Measurements from ENCODE around the gene ADD1.
"Not testable (repeated sequence)": the region's sequence is repeated elsewhere in the genome, so short reads cannot be mapped to it uniquely, and the experiment has no call there.

ADD1 gene

DNA sequence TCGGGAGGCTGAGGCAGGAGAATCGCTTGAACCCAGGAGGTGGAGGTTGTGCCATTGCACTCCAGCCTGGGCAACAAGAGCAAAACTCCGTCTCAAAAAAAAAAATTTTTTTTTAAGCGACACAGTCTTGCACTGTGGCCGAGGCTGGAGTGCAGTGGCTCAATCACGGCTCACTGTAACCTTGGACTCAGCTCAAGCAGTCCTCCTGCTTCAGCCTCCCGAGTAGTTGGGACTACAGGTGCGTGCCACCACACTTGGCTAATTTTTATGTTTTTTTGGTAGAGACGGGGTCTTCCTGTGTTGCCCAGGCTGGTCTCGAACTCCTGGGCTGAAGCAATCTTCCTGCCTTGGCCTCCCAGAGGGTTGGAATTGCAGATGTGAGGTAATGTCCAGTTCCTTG is 94.8 kb downstream of the ADD1 start:
- H3K4me3 ChIP-seq (ENCODE audit: low read depth, low read length); DNase-seq (ENCODE audit: low read depth): not testable (repeated sequence)

DNA sequence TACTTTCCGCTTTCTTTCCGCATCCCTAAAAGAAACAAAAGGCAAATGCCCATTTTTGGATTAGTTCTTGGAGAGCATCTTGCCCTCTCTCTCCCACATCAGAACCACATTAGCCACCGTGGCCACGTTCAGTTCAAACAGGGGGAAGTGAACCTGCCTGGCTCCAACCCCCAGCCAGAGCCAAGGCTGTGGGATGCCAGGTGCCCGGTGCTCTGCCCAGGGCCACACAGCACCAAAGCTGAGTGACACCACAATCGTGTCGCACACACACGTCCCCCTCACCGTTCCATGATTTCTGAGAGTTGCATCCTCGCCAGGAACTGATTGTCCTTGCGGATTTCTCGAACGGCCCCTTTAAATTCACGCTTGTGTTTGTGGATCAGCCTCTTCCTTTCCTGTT is 95.3 kb downstream of the ADD1 start:
- DNase-seq (ENCODE audit: low read depth): no peak
- H3K4me3 ChIP-seq (ENCODE audit: low read depth, low read length): no peak overlapping the region

DNA sequence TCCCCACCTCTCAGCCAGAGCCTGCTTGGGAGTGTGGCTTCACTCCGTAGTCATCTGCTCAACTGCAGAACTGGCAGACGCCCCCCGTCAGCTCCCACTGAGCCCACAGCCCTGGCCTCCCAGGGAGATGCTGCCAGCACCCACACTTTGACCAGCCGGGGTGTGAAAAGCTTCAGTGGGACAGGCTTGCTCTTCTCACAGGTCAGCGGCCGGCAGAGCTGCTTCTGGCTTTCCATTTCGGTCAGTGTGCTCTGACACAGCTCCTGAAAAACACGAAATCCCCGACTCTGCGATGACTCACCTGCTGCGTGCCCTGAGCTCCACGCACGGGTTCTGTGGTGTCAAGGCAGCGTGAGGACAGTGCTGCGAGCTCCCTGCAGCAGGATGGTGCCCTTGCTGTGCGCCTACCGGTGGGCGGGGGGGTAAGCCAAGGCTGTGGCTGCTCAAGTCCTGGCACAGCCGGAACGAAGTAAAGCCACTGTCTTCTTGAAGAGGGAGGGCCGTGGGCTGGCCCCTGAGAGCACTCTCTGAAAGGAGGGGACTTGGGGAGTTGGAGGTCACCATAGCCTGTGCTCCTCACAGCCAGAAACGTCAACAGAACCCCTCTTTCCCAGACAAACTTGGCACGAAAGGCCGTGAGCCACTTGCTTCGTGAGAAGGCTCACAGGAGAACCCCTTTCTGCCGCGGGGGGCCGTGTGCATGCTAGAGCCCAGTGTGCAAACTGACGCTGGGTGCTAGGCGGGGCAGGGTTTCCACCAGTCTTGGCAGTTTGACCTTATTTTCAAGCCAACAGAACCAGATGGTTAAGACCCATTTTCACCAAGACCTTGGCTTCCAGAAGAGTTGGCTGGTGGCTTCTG is 96.0 kb downstream of the ADD1 start:
- no peak for DNase-seq (ENCODE audit: low read depth)
- no peak overlapping the region for H3K4me3 ChIP-seq (ENCODE audit: low read depth, low read length)

DNA sequence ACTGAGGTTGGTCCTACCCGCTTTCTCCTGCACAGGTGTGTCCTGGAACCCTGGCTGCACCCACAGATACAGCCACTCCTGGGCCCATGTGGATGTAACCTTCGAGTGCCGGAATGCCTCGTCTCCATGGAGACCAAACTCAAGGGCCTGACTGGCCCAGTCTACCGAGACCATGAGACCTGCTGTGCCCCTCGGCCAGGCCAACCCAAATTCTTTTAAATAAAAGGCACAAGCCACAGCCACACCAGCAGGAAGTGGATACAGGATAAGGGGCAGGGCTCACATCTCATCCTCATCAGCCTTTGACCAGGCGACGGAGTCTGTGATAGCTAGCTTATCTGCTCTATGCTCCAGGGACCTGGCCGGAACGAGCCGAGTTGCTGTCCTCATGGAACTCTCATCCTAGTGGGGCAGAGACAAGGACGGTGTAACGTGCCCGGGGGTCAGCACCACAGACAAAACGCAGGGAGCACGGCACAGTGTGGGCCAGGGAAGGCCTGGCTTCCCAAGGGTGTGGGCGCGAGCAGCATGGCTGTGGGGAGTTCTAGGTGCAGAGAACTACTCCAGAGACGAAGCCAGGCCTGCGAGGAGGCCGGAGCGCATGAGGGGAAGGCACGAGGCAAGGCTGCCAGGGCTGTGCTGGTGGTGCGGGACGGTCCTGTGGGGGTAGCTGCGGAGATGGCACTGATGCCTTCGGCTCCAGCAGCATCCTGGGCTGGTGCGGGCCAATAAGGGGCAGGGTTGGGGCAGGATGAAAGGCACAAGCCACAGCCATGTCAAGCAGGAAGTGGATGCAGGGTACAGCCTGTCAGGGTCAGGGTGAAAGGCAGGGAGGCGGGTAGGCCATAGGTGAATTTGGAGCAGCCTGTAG is 96.9 kb downstream of the ADD1 start:
- DNase-seq (ENCODE audit: low read depth): no peak
- no peak overlapping the region for H3K4me3 ChIP-seq (ENCODE audit: low read depth, low read length)

DNA sequence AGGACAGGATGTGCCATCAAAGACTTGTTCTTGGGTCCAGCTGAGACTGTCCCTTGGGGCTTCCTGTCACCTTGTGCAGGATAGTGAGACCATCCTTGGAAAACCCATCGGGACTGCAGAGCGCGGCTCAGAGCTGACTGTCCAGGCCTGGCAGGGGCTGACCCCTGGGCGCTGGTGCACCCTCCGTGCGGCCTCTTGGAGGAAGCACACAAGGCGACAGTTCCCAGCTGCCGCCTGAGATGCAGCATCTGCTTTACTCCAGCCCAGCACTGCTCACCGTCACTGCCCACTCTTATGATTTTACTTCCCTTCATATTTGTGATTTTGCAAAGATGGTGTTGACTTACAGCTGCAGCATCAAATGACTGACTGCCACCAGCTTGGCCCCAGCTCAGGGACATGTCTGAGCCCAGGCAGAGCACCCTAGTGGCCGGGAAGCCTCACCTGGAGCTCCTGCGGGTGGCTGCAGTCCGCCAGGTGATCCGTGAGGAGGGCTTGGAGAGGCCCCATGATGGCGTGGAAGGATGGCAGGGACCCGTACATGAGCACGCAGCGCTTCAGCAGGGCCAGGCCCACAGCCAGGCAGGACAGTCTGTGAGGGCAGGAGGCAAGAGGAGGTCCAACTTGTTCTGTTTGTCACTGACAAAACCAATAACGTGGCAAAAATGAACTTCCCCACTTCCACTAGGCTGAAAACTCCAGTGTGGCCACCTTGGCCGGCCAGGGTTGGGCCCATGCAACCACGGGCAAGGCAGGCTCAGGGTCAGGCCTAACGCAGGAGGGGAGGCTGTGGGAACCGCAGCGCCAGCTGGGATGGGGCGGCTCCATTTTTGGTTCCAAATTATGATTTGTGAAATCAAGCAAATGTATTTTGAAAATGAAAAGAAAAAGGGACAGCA is 97.7 kb downstream of the ADD1 start:
- DNase-seq (ENCODE audit: low read depth): no peak
- H3K4me3 ChIP-seq (ENCODE audit: low read depth, low read length): no peak overlapping the region

DNA sequence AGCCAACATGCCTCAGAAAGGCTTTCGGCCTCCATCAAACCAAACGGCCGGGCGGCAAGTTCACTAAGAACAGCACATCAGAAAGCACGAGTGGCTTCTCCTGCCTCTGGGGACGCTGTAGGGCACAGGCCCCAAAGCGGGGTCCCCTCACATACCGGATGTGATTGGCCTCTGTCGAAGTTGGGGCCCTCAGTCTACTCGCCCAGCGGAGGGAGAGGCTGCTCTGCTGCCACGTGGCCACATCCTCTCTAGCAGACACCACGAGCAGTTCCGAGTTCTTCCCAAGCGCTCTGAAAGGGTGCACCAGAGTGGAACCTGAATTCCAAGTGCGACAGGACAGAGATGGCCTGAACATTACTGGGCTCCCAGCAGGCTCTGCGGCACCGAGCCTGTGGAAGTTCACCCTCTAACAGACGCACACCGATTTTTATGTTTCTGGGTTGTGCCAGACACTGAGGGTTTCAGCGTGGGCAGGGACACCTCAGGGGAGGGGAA is 98.4 kb downstream of the ADD1 start:
- H3K4me3 ChIP-seq (ENCODE audit: low read depth, low read length): no peak overlapping the region
- DNase-seq (ENCODE audit: low read depth): no peak

DNA sequence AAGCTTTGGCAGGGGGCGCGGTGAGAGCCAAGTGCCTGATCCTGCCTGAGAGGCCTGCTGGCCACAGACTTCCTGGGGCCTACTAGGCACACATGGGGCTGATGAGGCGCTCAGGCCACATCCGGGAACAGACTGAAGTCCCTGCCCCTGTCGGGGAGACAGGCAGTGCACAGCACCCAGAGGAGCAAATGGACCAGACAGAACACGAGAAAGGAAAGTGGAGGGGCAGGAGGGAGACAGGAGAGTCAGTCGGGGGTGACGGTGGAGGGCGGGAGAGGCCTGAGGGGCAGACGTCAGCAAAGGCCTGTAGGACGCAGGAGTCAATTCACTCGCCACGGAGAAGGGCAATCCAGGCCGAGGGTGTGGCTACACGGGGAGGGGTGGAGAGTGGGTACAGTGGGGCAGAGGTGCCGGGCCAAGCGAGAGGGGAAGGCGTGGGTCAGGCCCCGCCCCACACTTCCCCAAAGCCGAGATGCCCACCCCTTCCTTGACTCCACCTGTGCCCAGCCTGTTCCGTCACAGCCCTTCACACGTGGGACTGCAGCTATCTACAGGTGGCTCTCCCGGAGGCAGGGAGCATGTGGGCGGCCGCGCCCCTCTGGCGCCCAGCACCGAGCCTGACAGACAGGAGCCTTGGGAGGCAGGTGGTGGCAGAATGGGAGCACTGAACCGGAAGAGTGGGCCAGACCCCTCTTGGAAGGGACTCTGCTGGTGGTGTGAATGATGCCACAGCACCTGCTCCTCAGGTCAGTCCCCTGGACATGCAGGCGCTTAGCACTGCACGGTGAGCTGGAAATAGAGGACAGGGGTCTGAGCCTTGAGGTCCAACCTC is 99.1 kb downstream of the ADD1 start:
- no peak overlapping the region for H3K4me3 ChIP-seq (ENCODE audit: low read depth, low read length)
- no peak for DNase-seq (ENCODE audit: low read depth)

DNA sequence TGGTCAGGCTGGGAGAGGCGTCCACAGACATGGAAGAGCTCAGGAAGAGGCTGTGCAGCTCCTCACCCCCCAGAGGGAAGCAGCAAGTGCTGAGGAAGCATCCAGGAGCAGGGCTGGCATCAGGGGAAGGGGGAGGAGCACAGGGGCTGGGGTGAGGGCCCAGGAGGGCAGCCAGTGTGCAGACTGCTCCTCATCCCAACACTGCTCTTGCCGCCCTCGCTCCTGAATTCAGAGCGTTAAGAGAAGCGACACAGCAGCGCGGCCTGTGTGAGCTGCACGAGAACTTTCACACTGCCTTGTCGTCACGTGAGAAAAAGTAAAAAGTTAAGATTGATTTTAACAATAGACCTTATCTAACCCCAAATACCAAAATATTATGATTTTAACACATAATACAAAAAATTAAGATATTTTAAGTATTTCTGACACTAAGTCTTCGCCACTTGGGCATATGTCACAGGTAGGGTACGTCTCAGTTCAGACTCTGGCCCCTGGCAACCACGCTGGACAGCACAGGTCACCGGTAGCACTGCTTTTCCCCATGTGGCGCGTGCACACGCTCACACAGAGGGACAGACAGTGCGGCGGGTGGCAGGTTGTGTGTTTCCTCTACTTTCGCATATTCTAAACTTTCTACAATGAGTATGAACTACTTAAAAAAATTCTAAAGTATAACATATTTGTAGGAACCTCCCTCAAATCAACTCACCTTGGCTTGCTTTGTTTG is 99.9 kb downstream of the ADD1 start:
- no peak for DNase-seq (ENCODE audit: low read depth)
- no peak overlapping the region for H3K4me3 ChIP-seq (ENCODE audit: low read depth, low read length)

DNA sequence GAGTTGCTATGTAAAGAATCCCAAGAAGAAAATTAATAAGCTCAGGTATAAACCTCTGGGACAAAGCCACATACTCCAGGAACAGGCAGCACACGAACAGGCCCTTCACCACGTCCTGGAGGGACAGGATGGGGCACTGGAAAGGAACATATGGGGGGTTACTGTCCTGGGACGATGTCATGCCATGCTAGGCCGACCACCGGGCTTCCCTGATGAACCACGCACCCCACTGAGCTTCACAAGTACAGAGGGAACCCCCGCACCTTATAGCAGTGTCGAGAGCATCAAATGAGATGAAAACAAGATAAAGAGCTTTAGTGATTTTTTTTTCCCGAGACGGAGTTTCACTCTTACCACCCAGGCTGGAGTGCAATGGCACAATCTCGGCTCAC is 100.4 kb downstream of the ADD1 start:
- H3K4me3 ChIP-seq (ENCODE audit: low read depth, low read length): no peak overlapping the region
- no peak for DNase-seq (ENCODE audit: low read depth)

DNA sequence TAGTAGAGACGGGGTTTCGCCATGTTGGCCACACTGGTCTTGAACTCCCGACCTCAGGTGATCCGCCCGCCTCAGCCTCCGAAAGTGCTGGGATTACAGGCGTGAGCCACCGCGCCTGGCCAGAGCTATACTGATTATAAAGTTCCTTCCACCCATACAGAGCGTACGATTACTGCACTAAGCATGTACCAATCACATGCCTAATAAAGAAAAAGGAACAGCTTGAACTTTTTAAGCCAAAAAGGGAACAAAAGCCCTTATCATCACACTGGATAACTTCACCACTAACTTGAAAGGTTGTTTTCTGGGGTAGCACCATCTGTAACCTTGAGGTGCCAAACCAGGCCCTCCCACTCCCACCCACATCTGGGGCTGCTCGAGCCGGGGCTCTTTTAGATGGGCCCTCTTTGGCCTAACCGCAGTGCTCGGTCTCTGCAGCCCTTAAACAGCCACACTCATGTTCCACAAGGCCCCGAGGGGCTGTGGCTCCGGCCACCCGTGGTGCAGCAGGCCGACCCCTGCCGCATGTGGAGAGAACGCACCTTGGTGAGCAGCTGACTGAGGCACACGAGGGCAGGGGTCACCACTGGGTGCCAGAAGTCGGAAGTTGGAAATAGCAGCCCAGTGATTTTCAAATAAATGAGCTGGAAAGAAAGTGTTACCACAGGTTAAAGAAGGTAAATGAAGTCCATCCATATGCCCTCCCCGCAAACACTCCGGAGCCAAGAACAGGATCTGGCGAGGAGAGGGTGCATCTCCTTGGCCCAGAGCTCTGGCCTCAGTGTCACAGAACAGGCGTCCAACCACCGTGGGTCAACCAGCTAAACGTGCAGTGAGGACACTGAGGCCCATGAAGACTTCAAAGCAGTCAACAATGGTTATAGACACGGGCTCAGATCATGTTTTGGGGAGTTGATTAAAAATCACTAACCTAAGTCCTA is 101.2 kb downstream of the ADD1 start:
- no peak for DNase-seq (ENCODE audit: low read depth)
- H3K4me3 ChIP-seq (ENCODE audit: low read depth, low read length): no peak overlapping the region

DNA sequence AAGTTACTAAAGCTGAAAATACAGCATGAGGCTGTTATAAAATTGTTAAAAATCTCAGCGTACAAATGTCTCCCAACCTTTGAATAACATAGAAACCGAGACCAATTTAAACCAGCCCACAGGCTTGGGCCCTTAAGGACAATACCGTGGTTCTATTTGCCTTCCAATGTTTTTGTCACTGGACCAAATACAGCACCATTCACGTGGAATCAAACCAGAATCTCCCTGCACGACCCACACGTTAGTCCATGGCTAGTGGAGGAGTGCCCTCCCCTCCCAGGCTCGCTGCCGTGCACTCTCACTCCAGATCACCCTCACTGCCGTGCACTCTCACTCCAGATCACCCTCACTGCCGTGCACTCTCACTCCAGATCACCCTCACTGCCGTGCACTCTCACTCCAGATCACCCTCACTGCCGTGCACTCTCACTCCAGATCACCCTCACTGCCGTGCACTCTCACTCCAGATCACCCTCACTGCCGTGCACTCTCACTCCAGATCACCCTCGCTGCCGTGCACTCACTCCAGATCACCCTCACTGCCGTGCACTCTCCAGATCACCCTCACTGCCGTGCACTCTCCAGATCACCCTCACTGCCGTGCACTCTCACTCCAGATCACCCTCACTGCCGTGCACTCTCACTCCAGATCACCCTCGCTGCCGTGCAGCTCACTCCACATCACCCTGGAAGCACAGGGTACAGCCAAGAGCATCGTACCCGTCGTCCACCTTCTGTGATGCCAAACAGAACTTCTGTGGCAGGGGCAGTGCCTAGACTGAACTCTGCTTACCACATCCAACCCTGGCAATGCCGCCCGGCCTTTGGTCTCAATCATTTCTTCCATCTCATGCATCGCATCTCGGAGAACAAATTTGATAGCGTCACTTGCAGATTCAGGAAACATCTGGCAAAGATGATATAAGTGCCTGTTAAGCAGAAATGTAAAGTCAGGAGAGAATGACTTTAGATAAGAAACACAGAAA is 102.3 kb downstream of the ADD1 start:
- DNase-seq (ENCODE audit: low read depth): not testable (repeated sequence)

DNA sequence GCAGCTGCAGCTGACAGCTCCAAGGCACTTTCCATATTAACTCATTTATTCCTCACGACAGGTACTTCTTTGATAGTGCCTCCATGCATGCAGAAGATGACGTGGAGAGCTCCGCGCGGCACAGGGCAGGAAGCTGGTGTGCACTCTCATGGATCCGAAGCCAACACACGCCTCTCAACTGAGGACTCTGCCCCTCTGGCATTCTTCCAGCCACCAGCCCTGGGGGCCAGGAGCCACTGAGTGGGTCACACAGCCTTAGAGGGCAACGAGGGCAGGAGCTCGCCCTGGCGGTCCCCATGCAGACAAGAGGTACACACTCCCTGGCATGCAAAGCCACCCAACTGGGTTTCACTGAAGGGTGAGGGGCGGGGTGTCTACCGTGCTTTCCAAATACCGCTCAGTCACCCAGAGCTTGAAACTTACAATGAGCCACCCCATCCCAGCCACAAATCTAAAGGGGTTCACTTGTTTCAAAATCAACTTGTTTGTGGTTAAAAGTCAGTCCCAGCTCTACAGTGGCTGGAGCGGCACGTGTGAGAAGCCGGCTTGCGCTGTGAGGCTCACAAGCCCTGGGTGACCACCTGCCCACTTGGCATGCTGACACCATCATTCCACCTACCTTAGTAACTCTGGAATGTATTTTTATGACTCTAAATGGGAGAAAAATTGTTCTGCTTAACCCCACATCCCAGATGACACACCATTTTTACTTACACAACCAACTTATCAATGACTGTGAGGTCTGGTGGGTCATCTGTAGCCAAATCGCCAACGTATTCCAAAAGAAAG is 103.4 kb downstream of the ADD1 start:
- no peak for DNase-seq (ENCODE audit: low read depth)
- H3K4me3 ChIP-seq (ENCODE audit: low read depth, low read length): no peak overlapping the region

More for the DNA sequence above, 102.3 kb downstream of the ADD1 start:
- H3K4me3 ChIP-seq (ENCODE audit: low read depth, low read length): not testable (repeated sequence)

DNA sequence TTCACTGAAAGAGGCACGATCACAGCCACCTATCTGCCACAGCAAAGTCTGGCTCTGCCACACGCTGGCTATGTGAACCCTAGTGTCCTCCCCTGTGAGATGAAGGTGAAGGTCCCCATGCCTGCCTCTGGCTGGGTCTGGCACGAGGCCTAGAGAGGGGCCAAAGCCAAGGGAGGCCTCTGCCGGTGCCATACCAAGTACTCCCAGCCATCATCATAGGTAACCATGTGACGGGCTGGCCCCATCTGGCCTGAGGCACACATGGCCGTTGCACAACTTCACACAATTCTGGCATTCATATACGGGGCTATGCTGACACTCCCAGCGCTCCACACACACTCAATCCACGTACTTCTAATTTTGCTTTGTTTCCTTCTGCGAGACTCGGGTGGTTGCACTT is 104.3 kb downstream of the ADD1 start:
- no peak overlapping the region for H3K4me3 ChIP-seq (ENCODE audit: low read depth, low read length)
- no peak for DNase-seq (ENCODE audit: low read depth)

DNA sequence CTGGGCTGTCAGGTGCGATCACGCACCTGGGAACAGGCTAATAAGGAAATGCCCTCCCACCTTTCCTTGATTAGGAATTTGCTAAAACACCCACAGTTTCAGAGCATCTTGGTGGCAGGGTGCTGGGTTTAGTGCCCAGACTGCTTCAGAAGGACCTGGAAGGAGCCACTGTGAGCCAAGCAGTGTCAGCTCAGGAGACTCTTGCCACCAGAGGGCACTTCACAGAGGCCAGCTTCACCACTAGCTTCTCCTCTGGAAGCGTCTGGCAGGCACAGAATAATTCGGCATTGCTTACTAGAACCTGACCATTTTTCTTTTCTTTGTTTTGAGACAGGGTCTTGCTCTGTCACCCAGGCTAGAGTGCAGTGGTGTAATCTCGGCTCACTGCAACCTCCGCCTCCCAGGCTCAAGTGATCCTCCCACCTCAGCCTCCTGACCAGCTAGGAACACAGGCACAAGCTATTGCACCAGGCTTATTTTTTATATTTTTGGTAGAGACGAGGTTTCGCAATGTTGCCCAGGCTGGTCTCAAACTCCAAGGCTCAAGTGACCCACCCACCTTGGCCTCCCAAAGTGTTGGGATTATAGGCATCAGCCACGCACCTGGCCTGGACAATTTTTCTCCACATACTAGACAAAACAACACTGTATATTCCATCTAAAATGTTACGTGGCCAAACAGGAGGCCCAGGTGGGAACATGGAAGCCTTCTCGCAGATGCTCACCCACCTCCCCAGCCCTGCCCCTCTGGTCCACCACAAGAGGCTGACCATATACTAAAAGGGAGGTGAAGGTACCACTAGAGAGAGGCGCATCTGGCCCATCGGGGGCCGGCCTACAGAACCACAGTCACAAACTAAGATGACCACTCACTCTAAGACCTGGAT is 105.5 kb downstream of the ADD1 start:
- DNase-seq (ENCODE audit: low read depth): no peak
- H3K4me3 ChIP-seq (ENCODE audit: low read depth, low read length): no peak overlapping the region
